Transverse colon (tissue), 3 donors: ENCODE data around the gene ZFYVE27.

Source experiments
- CTCF ChIP-seq, 5 experiments: fragments of 200-600 bp in 3 of 5; fragments of 450-650 bp in 2 of 5; sonication (generic) in 3 of 5; IDR thresholded peaks; 1 replicate in 2 of 5; 2 replicates in 3 of 5; pipeline ENCODE4 v1.5.1; 2016 to 2017; ENCODE audit warnings: antibody characterized with exemption in 5 of 5, inconsistent platforms in 3 of 5, mild to moderate bottlenecking in 2 of 5, moderate library complexity in 1 of 5
- POLR2A ChIP-seq: fragments of 450-650 bp; IDR thresholded peaks from one replicate; pipeline ENCODE4 v1.6.1; 2016; ENCODE audit warnings: antibody characterized with exemption, mild to moderate bottlenecking, moderate library complexity

GRCh38 chr10:97782455-97783228 is 45.7 kb downstream of the ZFYVE27 start:
- TF ChIP-seq CTCF (IDR thresholded peaks at IDR 0.05), result no peak
- TF ChIP-seq POLR2A, result no peak
